Iris pigment epithelial cell (primary cell): Measurements from ENCODE around the gene PRPF40A.

ENCODE experiments used
- DNase-seq: peaks from one replicate; pipeline ENCODE4 v3.0.0-alpha.2; 2011; ENCODE audit warnings: low read depth

The PRPF40A gene

DNA sequence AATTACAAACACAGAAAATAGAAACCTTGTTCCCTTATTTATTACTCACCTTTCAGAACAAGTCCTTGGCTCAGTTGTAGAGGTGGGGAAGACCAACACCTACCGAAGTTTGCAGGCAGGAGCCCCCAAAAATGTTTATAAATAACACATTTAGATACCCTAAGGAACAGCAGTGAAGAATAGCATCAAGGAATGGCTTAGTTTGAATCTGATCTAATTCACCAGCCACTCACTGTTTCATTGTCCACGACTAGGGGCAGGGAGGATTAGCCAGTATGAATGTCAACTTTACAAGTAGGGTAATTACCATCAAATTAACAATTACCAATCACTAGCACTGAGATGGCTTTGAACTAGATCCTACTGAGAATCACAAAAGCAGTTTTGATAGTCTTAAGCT lies 65.4 kb downstream of the PRPF40A start:
- DNase-seq: no peak

- DNase-seq: no peak
Measured at GRCh38 chr2:152650768-152651371, 66.4 kb downstream of the PRPF40A start.

DNA sequence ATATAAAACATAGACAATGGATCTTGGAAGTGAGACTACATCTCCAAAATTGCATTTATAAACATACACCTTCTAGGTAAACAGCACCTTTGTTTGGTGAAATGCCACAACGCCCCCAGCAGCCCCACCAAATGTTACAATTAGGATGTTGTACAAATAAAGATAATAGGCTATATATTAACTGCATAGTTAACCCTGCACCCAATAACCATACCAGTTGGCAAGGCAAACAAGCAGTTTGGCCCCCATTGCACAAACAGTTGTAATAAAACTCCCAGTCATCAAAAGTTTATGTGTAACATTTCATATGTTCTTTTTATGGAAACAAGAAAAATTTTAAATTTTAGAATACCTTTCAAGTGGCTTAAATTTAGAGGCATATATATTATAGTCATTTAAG lies 67.3 kb downstream of the PRPF40A start:
- no peak for DNase-seq

DNA sequence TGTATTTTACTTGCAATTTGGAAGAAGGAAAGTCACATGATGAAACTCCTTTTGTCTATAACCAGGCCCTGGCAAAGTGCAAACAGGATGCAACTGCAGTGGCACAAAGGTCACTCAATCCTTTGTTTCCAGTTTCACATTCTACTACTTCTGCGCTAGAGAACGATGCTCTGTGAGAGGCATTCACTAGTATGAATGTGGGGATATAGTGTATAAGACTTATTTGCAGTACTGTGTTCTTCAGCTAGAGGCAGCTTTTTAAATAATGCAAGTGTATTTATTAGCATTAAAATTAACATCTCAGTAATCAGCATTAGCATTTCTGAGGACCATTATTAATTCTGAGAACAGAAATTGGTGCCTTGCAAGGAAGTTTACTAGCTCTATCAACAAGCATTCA lies 68.9 kb downstream of the PRPF40A start:
- DNase-seq: peak; percentile 29

GRCh38 chr2:152647552-152647951 lies 69.7 kb downstream of the PRPF40A start:
- DNase-seq: peak; percentile 32

DNA sequence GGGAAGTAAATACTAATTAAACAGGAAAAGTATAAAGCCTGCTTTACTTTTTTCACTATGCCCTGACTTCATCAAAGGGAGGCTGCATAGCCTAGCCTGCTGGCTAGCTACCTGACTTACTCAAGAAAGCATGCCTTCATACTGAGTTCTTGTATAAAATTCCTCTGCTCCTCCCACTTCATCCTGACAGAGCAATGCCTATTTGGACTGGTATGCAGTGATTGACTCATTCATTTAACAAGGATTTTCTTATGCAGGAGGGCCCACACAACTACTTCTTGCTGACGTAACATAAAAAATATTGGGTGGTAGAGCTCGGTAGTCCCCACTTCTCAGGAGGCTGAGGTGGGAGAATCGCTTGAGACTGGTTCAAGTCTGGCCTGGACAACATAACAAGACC lies 70.5 kb downstream of the PRPF40A start:
- peak; percentile 95 for DNase-seq

- no peak for DNase-seq
Measured at GRCh38 chr2:152646264-152646663, 71.0 kb downstream of the PRPF40A start.

DNA sequence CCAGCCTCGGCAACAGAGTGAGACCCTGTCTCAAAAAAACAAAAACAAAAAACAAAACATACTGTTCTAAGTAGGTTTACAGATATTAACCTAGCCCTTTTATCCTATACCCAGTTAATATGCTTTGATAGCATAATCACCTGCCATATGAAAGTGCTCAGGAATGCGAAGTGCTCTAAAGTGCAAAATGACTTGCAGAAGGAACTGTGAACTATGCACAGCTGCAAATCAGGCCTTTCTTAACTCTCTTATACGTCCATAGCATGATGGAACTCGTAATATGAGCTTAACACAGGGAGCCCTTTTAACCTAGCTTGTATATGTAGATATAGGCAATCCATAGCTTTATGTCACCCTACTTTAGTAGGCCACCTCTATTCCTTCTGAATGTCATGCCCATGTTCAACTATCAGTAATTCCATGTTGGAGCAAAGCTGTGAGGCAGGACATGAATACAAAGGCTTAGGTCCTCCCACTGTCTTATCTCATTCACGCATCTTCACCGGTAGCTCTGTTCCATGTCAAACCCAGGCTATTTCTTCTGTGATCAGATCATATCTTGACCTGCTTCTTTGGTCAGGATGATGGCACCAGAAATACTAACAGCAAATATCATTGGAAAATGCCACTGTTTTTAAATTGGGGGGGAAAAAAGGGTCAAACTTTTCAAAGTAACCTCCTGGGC lies 72.9 kb downstream of the PRPF40A start:
- no peak for DNase-seq

DNA sequence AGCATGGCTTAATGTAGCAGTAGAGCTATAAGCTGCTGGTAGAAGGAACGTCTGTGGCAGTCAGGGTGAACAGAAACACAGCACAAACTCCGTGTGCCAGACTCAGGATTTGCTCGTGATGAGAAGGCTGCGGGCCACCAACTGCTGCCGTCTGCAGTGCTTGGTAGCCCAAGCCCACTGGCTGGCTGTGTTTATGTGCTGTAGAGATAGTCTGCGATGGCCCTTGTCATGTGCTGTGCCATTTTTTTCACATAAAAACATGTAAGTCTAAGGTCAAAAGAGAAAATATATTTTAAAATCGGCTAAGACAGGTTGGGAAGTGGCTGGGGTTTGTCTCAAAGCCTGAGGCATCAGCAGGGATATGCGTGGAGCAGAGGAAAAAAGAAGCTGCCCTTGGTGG lies 78.7 kb downstream of the PRPF40A start:
- DNase-seq: no peak

GRCh38 chr2:152638056-152638455 lies 79.2 kb downstream of the PRPF40A start:
- DNase-seq: no peak

GRCh38 chr2:152637251-152637650 lies 80.0 kb downstream of the PRPF40A start:
- no peak for DNase-seq

GRCh38 chr2:152635635-152636298 lies 81.5 kb downstream of the PRPF40A start:
- DNase-seq: peak; percentile 44

DNA sequence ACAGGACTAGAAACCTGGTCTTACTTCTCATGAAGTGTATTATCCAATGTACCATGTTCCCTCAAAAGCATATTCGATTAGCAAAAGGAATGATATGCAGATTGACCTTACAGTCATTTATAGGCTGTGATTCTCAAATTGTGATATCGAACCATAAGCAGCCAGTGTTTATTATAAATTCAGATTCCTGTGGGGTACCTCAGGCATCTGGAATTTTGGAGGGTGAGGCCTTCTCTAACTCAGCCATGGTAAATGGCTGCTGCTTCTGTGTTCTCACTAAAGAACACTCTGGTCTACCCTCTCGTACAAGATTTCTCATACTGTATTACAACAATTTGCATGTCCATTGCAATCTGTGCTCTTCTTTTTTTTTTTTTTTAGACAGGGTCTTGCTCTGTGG lies 84.5 kb downstream of the PRPF40A start:
- no peak for DNase-seq

DNA sequence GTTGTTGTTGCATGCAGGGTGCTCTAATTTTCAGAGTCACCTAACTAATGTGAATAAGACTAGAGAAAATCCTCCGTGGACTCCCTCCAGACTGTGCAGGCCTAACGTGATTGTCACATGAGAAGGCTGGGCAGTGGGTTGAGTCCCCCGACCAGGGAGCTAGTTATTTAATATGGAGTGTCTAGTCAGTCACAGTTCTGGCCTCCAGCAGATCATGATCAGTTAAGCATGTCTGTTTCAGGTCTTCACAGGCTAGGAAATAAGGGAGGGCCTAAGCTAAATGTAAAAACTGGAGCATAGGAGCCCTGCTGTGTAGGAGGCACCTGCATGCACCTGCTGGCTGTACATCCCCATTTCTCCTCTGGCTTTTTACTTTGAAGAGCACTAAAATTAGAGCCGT lies 86.8 kb downstream of the PRPF40A start:
- no peak for DNase-seq

DNA sequence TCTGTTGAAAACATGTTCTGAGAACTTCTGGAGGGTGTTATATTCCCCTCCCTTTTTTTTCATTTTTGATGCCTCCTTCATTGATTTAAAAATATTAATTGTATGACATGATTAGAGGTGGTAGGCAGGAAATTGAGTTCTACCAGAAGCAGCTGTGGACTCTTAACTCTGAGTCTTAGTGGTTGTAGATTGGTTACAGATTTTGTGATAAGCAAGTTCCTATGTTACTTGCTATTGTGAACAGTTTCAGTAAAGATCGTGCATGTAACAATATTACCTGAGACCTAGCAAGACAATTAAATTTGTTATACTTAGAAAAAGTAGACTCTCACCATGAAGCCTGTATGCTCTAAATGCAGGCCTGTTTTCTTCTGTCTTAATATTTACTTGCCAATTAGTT lies 88.1 kb downstream of the PRPF40A start:
- no peak for DNase-seq

GRCh38 chr2:152627351-152627957 lies 89.8 kb downstream of the PRPF40A start:
- peak; percentile 57 for DNase-seq

GRCh38 chr2:152626911-152627339 lies 90.3 kb downstream of the PRPF40A start:
- DNase-seq: no peak

- peak; percentile 41 for DNase-seq
Measured at GRCh38 chr2:152624805-152625204, 92.5 kb downstream of the PRPF40A start.

DNA sequence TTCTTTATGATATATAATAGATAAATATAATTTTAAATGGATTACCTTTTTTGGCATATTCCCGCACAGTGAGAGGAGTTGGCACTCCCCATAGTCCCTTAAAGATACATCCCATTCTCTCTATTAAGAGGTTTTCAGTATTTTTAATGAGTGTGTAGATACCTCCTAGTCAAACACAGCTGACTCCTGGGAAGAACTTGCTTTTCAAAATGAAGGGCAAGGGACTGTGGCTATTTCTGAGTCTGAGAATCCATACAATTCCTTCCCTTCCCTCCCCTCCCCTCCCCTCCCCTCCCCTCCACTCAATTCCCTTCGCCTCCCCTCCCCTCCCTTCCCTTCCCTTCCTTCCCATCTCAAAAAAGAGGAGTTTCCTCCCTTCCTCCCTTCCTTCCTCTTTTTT lies 93.5 kb downstream of the PRPF40A start:
- DNase-seq: no peak

DNA sequence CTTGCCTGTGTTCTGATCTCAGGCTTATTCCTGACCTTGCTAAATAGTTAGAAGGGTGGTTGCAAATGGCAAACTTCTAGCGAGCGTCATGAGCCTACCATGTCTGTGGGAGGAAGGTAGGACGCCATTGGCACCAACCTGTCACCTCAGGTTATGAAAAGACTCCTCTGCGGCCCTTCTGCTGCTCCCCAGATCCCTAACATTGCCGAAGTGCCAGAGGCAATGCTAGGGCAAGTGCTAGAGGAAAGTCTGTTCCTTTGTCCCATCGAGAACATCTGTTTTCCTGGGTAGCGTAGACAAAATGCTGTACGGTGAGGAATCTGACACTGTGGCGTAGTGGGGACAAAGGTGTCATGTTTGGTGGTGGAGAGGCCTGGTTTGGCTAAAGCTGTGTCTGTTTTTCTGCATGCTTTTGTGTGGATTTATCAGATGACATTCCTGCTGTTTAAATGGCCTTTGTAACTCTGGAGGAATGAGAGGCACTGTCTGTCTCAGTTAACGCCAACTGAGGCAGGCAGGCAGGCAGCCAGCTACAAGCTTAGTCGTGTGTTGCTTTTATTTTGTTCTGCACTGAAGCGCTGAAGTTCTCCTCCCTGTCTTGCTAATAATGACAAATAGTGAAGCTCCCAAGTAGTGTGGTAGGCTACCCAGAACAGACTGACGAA lies 94.1 kb downstream of the PRPF40A start:
- DNase-seq: no peak

DNA sequence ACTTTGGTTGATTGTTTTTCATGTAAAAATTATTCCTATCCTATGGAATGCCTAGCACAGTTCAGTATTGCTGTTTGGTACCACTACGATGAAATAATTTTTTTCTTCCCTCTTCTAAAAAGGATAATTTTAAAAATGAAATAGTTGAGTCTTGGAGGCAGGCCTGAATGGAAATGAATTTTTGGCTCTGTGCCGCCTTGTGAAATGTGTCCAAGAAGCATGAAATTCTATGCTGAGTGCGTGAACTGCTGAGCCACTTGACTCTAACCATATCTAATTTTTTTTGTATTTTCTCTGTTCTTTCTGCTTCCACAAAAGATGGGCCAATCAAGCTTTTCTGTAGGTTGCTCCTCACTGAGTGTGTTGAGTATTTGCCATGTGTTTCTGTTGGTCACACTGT lies 95.0 kb downstream of the PRPF40A start:
- DNase-seq: no peak

- DNase-seq: no peak
Measured at GRCh38 chr2:152620985-152621384, 96.3 kb downstream of the PRPF40A start.

DNA sequence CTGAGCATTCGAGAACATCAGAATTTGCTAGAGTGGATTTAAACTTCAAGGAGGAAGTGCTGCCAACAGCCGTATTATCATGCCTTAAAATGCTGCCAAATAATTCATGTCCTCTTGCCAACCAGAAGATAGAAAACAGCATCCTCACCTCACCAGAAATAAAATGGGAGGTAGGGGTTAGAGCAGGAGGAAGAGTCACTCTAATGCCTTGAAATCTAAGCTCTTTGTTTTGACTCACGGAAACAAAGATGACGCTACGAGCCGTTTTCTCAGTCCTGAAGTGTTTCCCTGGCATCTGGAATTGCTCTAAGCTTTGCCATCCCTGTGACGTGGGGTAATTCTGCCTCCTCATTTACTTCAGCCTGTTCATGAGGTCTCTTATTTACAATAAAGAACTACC lies 97.1 kb downstream of the PRPF40A start:
- DNase-seq: no peak
